Measurements from ENCODE around the gene CSTB. TPM values are rescaled to one million over a fixed set of nuclear protein-coding genes. Genes with fewer than 3 reads are reported as not detected.

CSTB gene
- total RNA-seq, 1 donor from 2014 or later = 45.4 TPM

DNA sequence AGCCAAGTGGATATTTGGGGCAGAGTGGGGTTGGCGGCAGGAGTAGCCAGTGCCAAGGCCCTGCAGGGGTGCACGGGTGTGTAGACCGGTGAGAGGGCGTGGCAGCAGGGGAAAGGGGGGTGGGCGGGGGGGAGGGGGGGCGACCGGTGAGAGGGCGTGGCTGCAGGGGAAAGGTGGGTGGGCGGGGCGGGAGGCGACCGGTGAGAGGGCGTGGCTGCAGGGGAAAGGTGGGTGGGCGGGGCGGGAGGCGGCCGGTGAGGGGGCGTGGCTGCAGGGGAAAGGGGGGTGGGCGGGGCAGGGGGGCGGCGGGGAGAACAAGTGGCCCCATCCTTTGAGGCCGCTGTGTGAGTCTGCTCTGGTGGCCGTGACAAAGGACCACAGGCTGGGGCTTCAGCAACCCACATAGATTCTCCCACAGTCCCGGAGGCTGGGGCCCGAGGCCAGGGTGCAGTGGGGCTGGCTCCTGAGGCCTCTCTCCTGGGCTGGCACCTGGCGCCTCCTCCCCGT, 39.1 kb upstream of the CSTB start:
- H3K9me3 Mint-ChIP-seq = peaks cover 5% of the 10 kb centered on the region
- peaks cover 8% of the 10 kb centered on the region for H3K4me1 Mint-ChIP-seq (ENCODE audit: unreplicated experiment)
- TF ChIP-seq CTCF (conservative IDR thresholded peaks at IDR 0.05) = no peak
- no peak for DNase-seq (ENCODE audit: extremely low spot score, unreplicated experiment)
- no peak overlapping the region for H3K4me3 Mint-ChIP-seq
- H3K36me3 Mint-ChIP-seq = no peaks in the 10 kb centered on the region
- H3K27me3 Mint-ChIP-seq = no peaks in the 10 kb centered on the region
- no peak overlapping the region for H3K27ac Mint-ChIP-seq

DNA sequence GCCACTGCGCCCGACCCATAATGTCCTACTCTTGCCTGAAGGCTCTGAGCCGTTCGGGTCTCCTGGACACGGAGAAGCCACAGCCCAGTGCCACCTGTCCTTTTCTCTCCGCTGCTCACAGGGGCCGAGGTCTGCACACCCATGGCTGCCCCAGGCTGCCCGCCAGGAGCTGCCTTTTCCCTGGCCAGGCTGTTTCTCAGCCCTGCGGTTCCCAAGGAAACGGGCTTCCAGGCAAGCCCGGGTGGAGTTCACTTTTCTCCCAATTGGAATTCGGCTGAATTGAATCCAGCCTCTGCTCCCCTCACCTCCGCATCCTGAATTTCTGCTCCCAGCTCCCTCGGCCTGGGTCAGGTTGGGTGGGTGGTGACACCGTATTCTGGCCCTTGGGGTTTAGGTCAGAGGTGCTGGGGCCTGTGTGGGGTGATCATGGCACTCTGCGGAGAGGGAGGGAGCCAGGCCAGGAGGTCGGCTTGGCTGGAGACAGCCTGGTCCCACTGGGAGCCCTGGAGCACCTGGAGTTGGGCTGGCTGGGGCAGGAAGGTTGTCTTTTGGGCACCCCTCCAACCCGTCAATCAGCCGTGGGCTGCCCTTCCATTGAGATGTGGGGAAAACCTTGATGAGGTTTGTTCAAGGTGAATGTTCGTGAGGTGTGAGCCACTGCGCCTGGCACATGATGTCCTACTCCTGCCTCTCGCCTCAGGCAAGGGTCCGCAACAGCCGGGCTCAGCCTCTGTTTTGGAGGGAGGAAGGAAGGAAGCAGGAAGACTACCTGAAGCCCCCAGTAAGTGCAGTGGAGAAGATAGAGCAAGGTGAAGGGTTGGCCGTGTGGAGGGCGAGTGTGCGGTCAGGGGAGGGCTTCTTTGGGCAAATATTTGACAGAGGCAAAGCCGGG, 38.4 kb upstream of the CSTB start:
- no peak for TF ChIP-seq CTCF (conservative IDR thresholded peaks at IDR 0.05)
- Mint-ChIP-seq H3K4me3 (no peak overlapping the region), H3K27me3 (no peaks in the 10 kb centered on the region), H3K4me1 (ENCODE audit: unreplicated experiment) (peaks cover 8% of the 10 kb centered on the region), H3K9me3 (peaks cover 5% of the 10 kb centered on the region), H3K27ac (no peak overlapping the region), H3K36me3 (no peaks in the 10 kb centered on the region)
- no peak for DNase-seq (ENCODE audit: extremely low spot score, unreplicated experiment)

- H3K4me3 Mint-ChIP-seq = no peak overlapping the region
- H3K27me3 Mint-ChIP-seq = no peaks in the 10 kb centered on the region
- TF ChIP-seq CTCF (conservative IDR thresholded peaks at IDR 0.05) = no peak
- no peaks in the 10 kb centered on the region for H3K36me3 Mint-ChIP-seq
- H3K4me1 Mint-ChIP-seq (ENCODE audit: unreplicated experiment) = peaks cover 8% of the 10 kb centered on the region
- H3K9me3 Mint-ChIP-seq = no peaks in the 10 kb centered on the region
- no peak overlapping the region for H3K27ac Mint-ChIP-seq
- no peak for DNase-seq (ENCODE audit: extremely low spot score, unreplicated experiment)
Measured at GRCh38 chr21:43813656-43813980, 37.5 kb upstream of the CSTB start.

DNA sequence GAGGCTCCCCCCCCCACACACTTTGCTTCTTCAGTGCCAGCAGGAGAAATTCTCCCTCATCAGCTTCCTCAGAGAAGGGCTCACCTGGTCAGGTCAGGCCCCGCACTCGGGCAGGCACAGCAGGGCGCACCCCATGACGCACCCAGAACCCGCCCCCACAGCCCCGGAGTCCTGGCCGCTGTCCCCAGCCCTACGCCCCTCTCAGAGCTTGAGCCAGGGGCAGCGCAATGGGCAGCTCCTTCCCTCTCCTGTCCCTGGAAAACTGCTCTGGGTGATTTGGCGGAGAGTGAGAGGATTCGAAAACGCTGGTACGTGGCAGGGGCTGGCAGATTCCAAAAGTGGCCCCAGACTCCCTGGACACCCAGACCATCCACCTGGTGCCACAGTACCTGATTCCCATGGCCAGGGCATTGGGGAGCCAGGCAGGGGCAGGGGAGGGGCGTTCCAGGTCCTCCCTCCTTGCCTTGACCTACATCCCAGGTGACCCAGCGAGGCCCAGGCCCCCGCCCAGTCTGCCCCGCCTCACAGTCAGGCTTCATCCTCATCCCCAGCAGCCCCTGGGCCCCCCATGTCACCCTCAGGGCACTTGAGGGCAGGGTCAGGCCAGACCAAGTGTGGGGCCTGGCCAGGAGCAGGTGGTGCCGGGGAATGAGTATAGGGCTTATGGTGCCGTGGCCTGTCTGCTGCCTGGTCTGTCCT, 37.0 kb upstream of the CSTB start:
- no peaks in the 10 kb centered on the region for H3K27me3 Mint-ChIP-seq

More for the DNA sequence above, 37.0 kb upstream of the CSTB start:
- Mint-ChIP-seq H3K27ac (no peak overlapping the region), H3K36me3 (no peaks in the 10 kb centered on the region), H3K4me3 (no peak overlapping the region), H3K9me3 (no peaks in the 10 kb centered on the region), H3K4me1 (ENCODE audit: unreplicated experiment) (peaks cover 8% of the 10 kb centered on the region)
- no peak for DNase-seq (ENCODE audit: extremely low spot score, unreplicated experiment)
- TF ChIP-seq CTCF (conservative IDR thresholded peaks at IDR 0.05) = no peak
